Endothelial cell of umbilical vein (primary cell): ENCODE measurements around the gene WDR31. TPM values are rescaled to one million over a fixed set of nuclear protein-coding genes. Genes with fewer than 3 reads are reported as not detected.
A peak's percentile ranks its signal among the peaks of the same experiment; 100 is the strongest.

Source experiments
- BruUV-seq: library from RNA; stranded (reverse); fragments of 400-500 nt; replicated peaks from 2 replicates; lab custom pipeline; 2021; lab: Mats Ljungman, UMichigan
- CTCF ChIA-PET: fragments of 300-600, 350-600 bp; sonication (Branson Sonifier 250); formaldehyde crosslinking; loops from one replicate; lab custom pipeline; 2021; ENCODE audit warnings: antibody characterized with exemption, inconsistent platforms; lab: Charles Lee
- POLR2A ChIA-PET: fragments of 300-600, 350-600 bp; sonication (Branson Sonifier 250); formaldehyde crosslinking; loops from one replicate; lab custom pipeline; 2021; ENCODE audit warnings: antibody characterized with exemption, inconsistent platforms; lab: Charles Lee
- DNase-seq: peaks from one replicate; pipeline ENCODE4 v3.0.0-alpha.2; 2011; ENCODE audit warnings: low read depth, low spot score
- FAIRE-seq: peaks from 2 replicates; lab custom pipeline; 2011; peaks lifted over from hg19 to GRCh38; lab: Jason Lieb, UNC
- H2AFZ ChIP-seq: 2 replicates; pipeline ENCODE4 v1.6.0; 2012; ENCODE audit warnings: low read depth, low read length, control low read depth, inconsistent platforms
- H3K27ac ChIP-seq: 2 replicates; pipeline ENCODE4 v1.5.1; 2011; ENCODE audit warnings: low read depth, mild to moderate bottlenecking, control low read depth, low read length, moderate library complexity; ENCODE audit not compliant: insufficient read depth
- H3K27me3 ChIP-seq, 2 experiments: 2 replicates each; pipeline versions ENCODE4 v1.6.0 to v1.6.1; 2011; ENCODE audit warnings: low read length in 2 of 2, mixed read lengths in 1 of 2; ENCODE audit not compliant: control insufficient read depth in 2 of 2, insufficient read depth in 2 of 2
- H3K36me3 ChIP-seq, 2 experiments: 2 replicates in 1 of 2; 3 replicates in 1 of 2; pipeline ENCODE4 v1.5.1; 2011; ENCODE audit warnings: low read length in 2 of 2, mild to moderate bottlenecking in 1 of 2, moderate library complexity in 1 of 2; ENCODE audit not compliant: control insufficient read depth in 2 of 2, insufficient read depth in 2 of 2; ENCODE audit errors: extremely low read depth in 1 of 2
- H3K4me1 ChIP-seq: 3 replicates; pipeline ENCODE4 v1.5.1; 2011; ENCODE audit warnings: mild to moderate bottlenecking, low read length; ENCODE audit not compliant: control insufficient read depth, insufficient read depth; ENCODE audit errors: extremely low read depth
- H3K4me2 ChIP-seq: 2 replicates; pipeline ENCODE4 v1.6.1; 2011; ENCODE audit warnings: low read length, control low read depth, mixed read lengths; ENCODE audit not compliant: insufficient read depth
- H3K4me3 ChIP-seq, 3 experiments: fragments of 200-600 bp in 1 of 3; sonication (generic), shearing (Covaris generic) in 1 of 3; replicated peaks in 1 of 3; 2 replicates each; pipeline ENCODE4 v1.5.1; 2011 to 2016; ENCODE audit warnings: control low read depth in 3 of 3, low read length in 3 of 3, mild to moderate bottlenecking in 2 of 3, inconsistent platforms in 1 of 3, low read depth in 1 of 3, moderate library complexity in 1 of 3; ENCODE audit not compliant: insufficient read depth in 1 of 3
- H3K79me2 ChIP-seq: 2 replicates; pipeline ENCODE4 v1.6.0; 2012; ENCODE audit warnings: low read length, inconsistent platforms; ENCODE audit not compliant: control insufficient read depth, insufficient read depth
- H3K9ac ChIP-seq: replicated peaks from 2 replicates; pipeline ENCODE3; 2011; ENCODE audit warnings: low read length, control low read depth; ENCODE audit not compliant: insufficient read depth; ENCODE audit errors: extremely low read depth
- H3K9me1 ChIP-seq: replicated peaks from 3 replicates; pipeline ENCODE4 v1.6.0; 2011; ENCODE audit warnings: mild to moderate bottlenecking, low read length; ENCODE audit not compliant: control insufficient read depth, insufficient read depth; ENCODE audit errors: extremely low read depth
- H3K9me3 ChIP-seq: replicated peaks from 2 replicates; pipeline ENCODE4 v1.5.1; 2012; ENCODE audit warnings: low read length, inconsistent platforms; ENCODE audit not compliant: control insufficient read depth, insufficient read depth
- H4K20me1 ChIP-seq: replicated peaks from 2 replicates; pipeline ENCODE3; 2011; ENCODE audit warnings: mild to moderate bottlenecking, low read length; ENCODE audit not compliant: control insufficient read depth, insufficient read depth; ENCODE audit errors: extremely low read depth
- CTCF ChIP-seq, 2 donors: IDR thresholded peaks; 1 replicate in 1 of 2; 2 replicates in 1 of 2; pipeline ENCODE4 v1.5.1; 2011; ENCODE audit warnings: low read length in 2 of 2, mild to moderate bottlenecking in 2 of 2, moderate library complexity in 2 of 2, control low read depth in 1 of 2, inconsistent platforms in 1 of 2, low read depth in 1 of 2; ENCODE audit not compliant: insufficient read depth in 1 of 2; ENCODE audit errors: extremely low read depth in 1 of 2
- EZH2 ChIP-seq: IDR thresholded peaks from 2 replicates; pipeline ENCODE4 v1.6.1; 2012; ENCODE audit warnings: borderline replicate concordance, low read depth, mild to moderate bottlenecking, moderate library complexity, low read length, inconsistent platforms; ENCODE audit not compliant: severe bottlenecking
- FOS ChIP-seq: IDR thresholded peaks from 2 replicates; pipeline ENCODE4 v1.6.1; 2011; ENCODE audit warnings: mild to moderate bottlenecking, low read length, moderate library complexity, borderline replicate concordance; ENCODE audit not compliant: insufficient read depth
- GATA2 ChIP-seq: IDR thresholded peaks from 2 replicates; pipeline ENCODE4 v1.7.0; 2011; ENCODE audit warnings: low read depth, mild to moderate bottlenecking, moderate library complexity, mixed read lengths, low read length; ENCODE audit not compliant: insufficient read length, insufficient read depth
- JUN ChIP-seq: IDR thresholded peaks from 2 replicates; pipeline ENCODE4 v1.6.1; 2011; ENCODE audit warnings: borderline replicate concordance, low read depth; ENCODE audit not compliant: insufficient read length, insufficient read depth
- MAX ChIP-seq: IDR thresholded peaks from 2 replicates; pipeline ENCODE4 v1.6.1; 2011; ENCODE audit not compliant: insufficient read depth, insufficient read length
- MYC ChIP-seq: IDR thresholded peaks from one replicate; pipeline ENCODE4 v1.6.1; 2011; ENCODE audit warnings: mild to moderate bottlenecking, low read depth, low read length
- POLR2A ChIP-seq: IDR thresholded peaks from 2 replicates; pipeline ENCODE4 v1.6.1; 2012; ENCODE audit warnings: low read depth, mild to moderate bottlenecking, control low read depth, low read length
- POLR2AphosphoS5 ChIP-seq: IDR thresholded peaks from 2 replicates; pipeline ENCODE4 v1.6.1; 2012; ENCODE audit warnings: low read depth, mild to moderate bottlenecking, control low read depth, low read length, moderate library complexity; ENCODE audit not compliant: insufficient read depth
- dilution Hi-C: fragments of 300-500 bp; cut with MboI; formaldehyde crosslinking; loops from one replicate; pipeline ENCODE4 v1.15.0; 2019; ENCODE audit warnings: low sequenced_read_pairs; ENCODE audit not compliant: extremely low pct_ligation_motif_present
- intact Hi-C: fragments of 100-400 bp; cut with micrococcal nuclease; formaldehyde crosslinking; loops from one replicate; pipeline ENCODE4 v1.10.0; 2022
- polyA plus RNA-seq, 4 experiments: library from polyadenylated mRNA; depleted of rRNA in 3 of 4; stranded (reverse) in 3 of 4; unstranded in 1 of 4; fragments of >200 nt; gene quantifications; 2 replicates each; pipeline versions ENCODE4 v1.2.1 to v1.2.3, GENCODE V29; 2011 to 2012; ENCODE audit warnings: missing spikeins in 1 of 4
- total RNA-seq: library from RNA; stranded (reverse); gene quantifications from 2 replicates; pipeline ENCODE4 v1.2.3, GENCODE V29; 2021

Gene WDR31
- total and polyA plus RNA-seq, 2 donors (not counting 3 experiments of a cell fraction or from before 2014, with no cell fraction given): 0.22 to 1.00 TPM

- no peaks in the 10 kb centered on the region for H3K27me3 ChIP-seq
- H3K9me3 ChIP-seq: no peaks in the 10 kb centered on the region
- intact Hi-C loops (no loop called here), dilution Hi-C loops (no loop called here)
- no peaks in the 10 kb centered on the region for H4K20me1 ChIP-seq
- no peak overlapping the region for H3K4me3 ChIP-seq
- no peaks in the 10 kb centered on the region for H3K4me1 ChIP-seq
- POLR2A ChIA-PET: no interaction called here
- no peak overlapping the region for H3K27ac ChIP-seq
- no peaks in the 10 kb centered on the region for H3K9me1 ChIP-seq
- H2AFZ ChIP-seq: no peak overlapping the region
- FAIRE-seq (no peak), DNase-seq (no peak)
- CTCF ChIA-PET: interaction anchor here (0.5 to 1.2 kb wide), 2 partner anchors 11 to 995 kb away, joined by 3 to 4 read pairs; no protein-coding TSS in a partner anchor
- no peaks in the 10 kb centered on the region for H3K79me2 ChIP-seq
- peaks cover 0 to 7% of the 10 kb centered on the region in 2 experiments for H3K36me3 ChIP-seq
- no peak overlapping the region for H3K4me2 ChIP-seq
- TF ChIP-seq CTCF (IDR thresholded peaks at IDR 0.05; ENCODE audit: extremely low read depth in 1 of 2, insufficient read depth in 1 of 2, low read depth in 1 of 2, low read length in 2 of 2): no peak
- no peak for TF ChIP-seq MYC
- no peak for TF ChIP-seq EZH2
- no peak for TF ChIP-seq POLR2AphosphoS5
- TF ChIP-seq POLR2A: no peak
- no peak overlapping the region for H3K9ac ChIP-seq
- BruUV-seq: no TSS peak
Observed at GRCh38 chr9:113373256-113373655, 33.2 kb upstream of the WDR31 start.

- DNase-seq (no peak), FAIRE-seq (peak; percentile 12)
- Histone ChIP-seq H3K9me1 (no peaks in the 10 kb centered on the region), H3K27me3 (no peaks in the 10 kb centered on the region), H2AFZ (no peak overlapping the region), H3K4me3 (no peak overlapping the region), H4K20me1 (no peaks in the 10 kb centered on the region), H3K9me3 (no peaks in the 10 kb centered on the region), H3K4me1 (no peaks in the 10 kb centered on the region), H3K79me2 (no peaks in the 10 kb centered on the region), H3K27ac (no peak overlapping the region), H3K4me2 (no peak overlapping the region), H3K36me3 (peaks cover 0 to 7% of the 10 kb centered on the region in 2 experiments), H3K9ac (no peak overlapping the region)
- POLR2A ChIA-PET: no interaction called here
- TF ChIP-seq GATA2 (no peak), CTCF (IDR thresholded peaks at IDR 0.05; ENCODE audit: extremely low read depth in 1 of 2, insufficient read depth in 1 of 2, low read depth in 1 of 2, low read length in 2 of 2) (no peak), MAX (no peak), EZH2 (no peak), FOS (no peak), POLR2A (no peak), MYC (no peak), JUN (no peak), POLR2AphosphoS5 (no peak)
- BruUV-seq: no TSS peak
- CTCF ChIA-PET: interaction anchor here (1.2 kb wide), 1 partner anchor 10 kb away, joined by 4 read pairs; no protein-coding TSS in a partner anchor
- dilution Hi-C loops: no loop called here
- intact Hi-C loops: no loop called here
Observed at GRCh38 chr9:113372059-113372458, 32.0 kb upstream of the WDR31 start.
